ENCODE data around the gene PLEKHA4. TPM values are rescaled to one million over a fixed set of nuclear protein-coding genes. Genes with fewer than 3 reads are reported as not detected.

Gene PLEKHA4
- polyA plus RNA-seq, 3 donors = 0.69 to 1.5 (median 1.1) TPM

GRCh38 chr19:48915757-48916156 is 47.3 kb upstream of the PLEKHA4 start:
- Histone ChIP-seq H3K36me3 (replicated peaks in 1 of 2; ENCODE audit: control insufficient read depth in 1 of 2, insufficient read depth in 2 of 2, low read length in 2 of 2) (peaks cover 68 to 82% of the 10 kb centered on the region in 2 donors), H3K4me2 (replicated peaks; ENCODE audit: extremely low read depth, low read length, poor library complexity, severe bottlenecking) (no peak overlapping the region), H3K9me3 (replicated peaks in 1 of 2; ENCODE audit: control insufficient read depth in 1 of 2, insufficient read depth in 1 of 2, low read length in 2 of 2) (no peaks in the 10 kb centered on the region), H3K79me2 (ENCODE audit: insufficient read depth, low read length) (no peaks in the 10 kb centered on the region), H3K9ac (ENCODE audit: insufficient read depth, low read length, poor library complexity, severe bottlenecking) (no peak overlapping the region), H3K4me3 (replicated peaks in 1 of 3; ENCODE audit: low read depth in 2 of 3, low read length in 3 of 3) (no peak overlapping the region), H3K27me3 (ENCODE audit: control insufficient read depth in 2 of 2, insufficient read depth in 2 of 2, low read length in 2 of 2) (no peaks in the 10 kb centered on the region), H4K20me1 (ENCODE audit: insufficient read depth, low read length) (no peaks in the 10 kb centered on the region), H3K27ac (ENCODE audit: low read depth in 1 of 2, low read length in 2 of 2) (no peak overlapping the region), H3K4me1 (ENCODE audit: control insufficient read depth in 1 of 2, insufficient read depth in 2 of 2, low read length in 2 of 2) (no peaks in the 10 kb centered on the region), H2AFZ (ENCODE audit: insufficient read depth, low read depth, low read length, poor library complexity, severe bottlenecking) (no peak overlapping the region)
- no peak for DNase-seq
- H3K36me3 Mint-ChIP-seq = peaks cover 59 to 90% of the 10 kb centered on the region in 2 donors
- WGBS (ENCODE audit: insufficient coverage) = 54% methylated on average over 2 of the region's 8 CpGs
- peak overlapping the region in 2 of 7 donors; percentile 51 to 71 for H3K27ac Mint-ChIP-seq
- no peak overlapping the region for H3K4me3 Mint-ChIP-seq
- intact Hi-C loops (cut with micrococcal nuclease) = no loop called here
- TF ChIP-seq CTCF (IDR thresholded peaks at IDR 0.05) = no peak
- no peaks in the 10 kb centered on the region for H3K4me1 Mint-ChIP-seq
- H3K27me3 Mint-ChIP-seq (ENCODE audit: low read depth in 3 of 3) = peaks cover 0 to 2% (median 0%) of the 10 kb centered on the region in 3 donors
- peaks cover 0 to 5% (median 0%) of the 10 kb centered on the region in 7 donors for H3K9me3 Mint-ChIP-seq

DNA sequence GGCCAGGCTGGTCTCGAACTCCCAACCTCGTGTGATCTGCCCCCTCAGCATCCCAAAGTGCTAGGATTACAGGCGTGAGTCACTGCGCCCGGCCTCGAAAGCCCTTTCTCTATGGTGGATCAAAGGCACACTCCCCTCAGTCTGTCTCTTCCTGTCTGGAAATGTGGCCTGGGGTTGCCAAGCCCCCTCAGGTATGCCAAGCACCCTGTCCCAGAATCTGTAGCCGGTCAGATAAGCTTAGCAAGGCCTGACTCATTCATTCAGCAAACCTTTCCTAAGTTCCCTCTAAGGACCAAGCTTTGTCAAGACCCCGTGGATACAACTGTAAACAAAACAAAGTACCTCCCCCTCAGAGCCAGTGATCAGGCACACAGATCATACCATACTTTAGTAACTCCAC is 45.8 kb upstream of the PLEKHA4 start:
- Mint-ChIP-seq H3K9me3 (peaks cover 0 to 5% (median 0%) of the 10 kb centered on the region in 7 donors), H3K27me3 (ENCODE audit: low read depth in 3 of 3) (peaks cover 0 to 2% (median 0%) of the 10 kb centered on the region in 3 donors), H3K27ac (peak overlapping the region in 2 of 7 donors; percentile 15 to 66), H3K4me1 (no peaks in the 10 kb centered on the region), H3K36me3 (peaks cover 66 to 95% of the 10 kb centered on the region in 2 donors), H3K4me3 (no peak overlapping the region)
- Histone ChIP-seq H3K4me1 (ENCODE audit: control insufficient read depth in 1 of 2, insufficient read depth in 2 of 2, low read length in 2 of 2) (no peaks in the 10 kb centered on the region), H3K79me2 (ENCODE audit: insufficient read depth, low read length) (no peaks in the 10 kb centered on the region), H3K4me3 (replicated peaks in 1 of 3; ENCODE audit: low read depth in 2 of 3, low read length in 3 of 3) (no peak overlapping the region), H3K36me3 (replicated peaks in 1 of 2; ENCODE audit: control insufficient read depth in 1 of 2, insufficient read depth in 2 of 2, low read length in 2 of 2) (peaks cover 71 to 93% of the 10 kb centered on the region in 2 donors), H3K9me3 (replicated peaks in 1 of 2; ENCODE audit: control insufficient read depth in 1 of 2, insufficient read depth in 1 of 2, low read length in 2 of 2) (no peaks in the 10 kb centered on the region), H4K20me1 (ENCODE audit: insufficient read depth, low read length) (no peaks in the 10 kb centered on the region), H2AFZ (ENCODE audit: insufficient read depth, low read depth, low read length, poor library complexity, severe bottlenecking) (no peak overlapping the region), H3K9ac (ENCODE audit: insufficient read depth, low read length, poor library complexity, severe bottlenecking) (no peak overlapping the region), H3K4me2 (replicated peaks; ENCODE audit: extremely low read depth, low read length, poor library complexity, severe bottlenecking) (no peak overlapping the region), H3K27me3 (ENCODE audit: control insufficient read depth in 2 of 2, insufficient read depth in 2 of 2, low read length in 2 of 2) (no peaks in the 10 kb centered on the region), H3K27ac (ENCODE audit: low read depth in 1 of 2, low read length in 2 of 2) (no peak overlapping the region)
- 100% methylated on average over 8 of the region's 8 CpGs for WGBS (ENCODE audit: insufficient coverage)
- intact Hi-C loops (cut with micrococcal nuclease) = no loop called here
- DNase-seq = no peak
- no peak for TF ChIP-seq CTCF (IDR thresholded peaks at IDR 0.05)
